ENCODE data around the gene GXYLT2. TPM values are rescaled to one million over a fixed set of nuclear protein-coding genes. Genes with fewer than 3 reads are reported as not detected.

The GXYLT2 gene, protein sequence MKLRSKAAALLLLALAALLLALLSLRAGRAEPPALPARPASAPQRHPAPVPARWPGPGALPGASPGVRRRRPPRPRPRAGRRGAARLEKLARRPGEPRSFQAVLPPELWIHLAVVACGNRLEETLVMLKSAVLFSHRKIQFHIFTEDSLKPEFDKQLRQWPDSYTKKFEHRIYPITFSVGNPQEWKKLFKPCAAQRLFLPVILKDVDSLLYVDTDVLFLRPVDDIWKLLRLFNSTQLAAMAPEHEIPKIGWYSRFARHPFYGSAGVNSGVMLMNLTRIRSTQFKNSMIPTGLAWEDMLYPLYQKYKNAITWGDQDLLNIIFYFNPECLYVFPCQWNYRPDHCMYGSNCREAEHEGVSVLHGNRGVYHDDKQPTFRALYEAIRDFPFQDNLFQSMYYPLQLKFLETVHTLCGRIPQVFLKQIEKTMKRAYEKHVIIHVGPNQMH
- total RNA-seq, result 0.27 TPM

GRCh38 chr3:72887705-72888545 is at the start of gene GXYLT2:
TSS of gene GXYLT2 (plus strand) at chr3:72888046. CDS start at chr3:72888234, 188 bp downstream.
- DNase-seq (ENCODE audit: low read depth in 2 of 3, low spot score in 2 of 3), result peak in 2 of 3 donors; percentile 48 to 59

GRCh38 chr3:72839057-72839456 is 48.8 kb upstream of the GXYLT2 start:
- no peak for DNase-seq (ENCODE audit: low read depth in 2 of 3, low spot score in 2 of 3)

- DNase-seq (ENCODE audit: low read depth in 2 of 3, low spot score in 2 of 3), result no peak
Measured at GRCh38 chr3:72844436-72844993, 43.3 kb upstream of the GXYLT2 start.

DNA sequence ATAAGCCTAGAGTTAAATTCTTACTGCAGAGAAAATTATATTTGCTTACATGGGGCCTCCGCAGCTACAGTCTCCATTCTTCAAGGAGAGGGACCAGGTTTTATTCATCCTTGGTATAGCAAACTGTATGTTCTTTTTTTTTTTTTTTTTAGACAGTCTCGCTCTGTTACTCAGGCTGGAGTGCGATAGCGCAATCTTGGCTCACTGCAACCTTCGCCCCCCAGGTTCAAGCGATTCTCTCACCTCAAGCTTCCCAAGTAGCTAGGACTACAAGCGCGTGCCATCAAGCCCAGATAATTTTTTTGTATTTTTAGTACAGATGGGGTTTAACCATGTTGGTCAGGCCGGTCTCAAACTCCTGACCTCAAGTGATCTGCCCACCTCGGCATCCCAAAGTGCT is 41.7 kb upstream of the GXYLT2 start:
- DNase-seq (ENCODE audit: low read depth in 2 of 3, low spot score in 2 of 3), result no peak

DNA sequence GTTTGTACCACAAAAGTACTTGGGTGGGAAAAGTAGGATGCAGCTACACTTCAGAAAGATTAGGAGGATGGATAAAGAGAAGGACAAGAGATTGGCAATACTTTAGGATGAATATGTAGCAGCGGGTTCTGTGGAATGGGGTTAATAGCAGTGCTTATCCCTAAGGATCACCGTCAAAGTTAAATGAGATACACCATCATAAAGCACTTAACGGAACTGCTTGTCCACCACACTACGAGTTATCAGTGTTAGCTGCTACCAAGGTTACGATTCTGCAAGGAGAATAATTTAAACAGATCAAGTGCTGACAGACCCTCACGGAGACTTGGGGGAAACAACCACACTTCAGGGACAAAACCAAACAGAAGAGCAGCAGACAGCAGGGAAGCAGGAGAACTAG is 40.6 kb upstream of the GXYLT2 start:
- peak in 1 of 3 donors; percentile 6 for DNase-seq (ENCODE audit: low read depth in 2 of 3, low spot score in 2 of 3)

GRCh38 chr3:72847751-72848702 is 39.8 kb upstream of the GXYLT2 start, which contains the start of gene SHQ1:
TSS of gene SHQ1 (minus strand) at chr3:72848445. CDS start at chr3:72848340, 105 bp downstream.
- DNase-seq (ENCODE audit: low read depth in 2 of 3, low spot score in 2 of 3), result peak; percentile 87 to 96 (median 94)

GRCh38 chr3:72848703-72849081 is 39.2 kb upstream of the GXYLT2 start:
- peak in 2 of 3 donors; percentile 67 to 74 for DNase-seq (ENCODE audit: low read depth in 2 of 3, low spot score in 2 of 3)

DNA sequence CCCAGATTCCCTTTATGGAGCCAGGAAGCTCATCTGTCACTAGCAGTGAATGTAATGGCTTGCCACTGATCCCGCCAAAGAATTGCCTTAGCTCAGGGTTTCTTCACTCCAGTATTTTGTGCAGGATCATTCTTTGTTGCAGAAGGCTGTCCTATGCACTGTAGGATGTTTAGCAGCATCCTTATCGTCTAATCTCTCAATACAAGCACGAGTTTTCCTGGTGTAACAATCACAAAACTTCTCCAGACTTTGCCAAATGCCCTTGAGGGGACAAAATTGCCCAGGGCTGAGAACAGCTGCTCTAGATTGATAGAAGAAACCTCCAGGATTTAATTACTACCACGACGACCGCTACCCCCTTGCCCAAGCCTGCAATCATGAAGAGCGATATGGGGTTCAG is 32.8 kb upstream of the GXYLT2 start:
- no peak for DNase-seq (ENCODE audit: low read depth in 2 of 3, low spot score in 2 of 3)

GRCh38 chr3:72860053-72860452 is 27.8 kb upstream of the GXYLT2 start:
- DNase-seq (ENCODE audit: low read depth in 2 of 3, low spot score in 2 of 3), result no peak

GRCh38 chr3:72860846-72861245 is 27.0 kb upstream of the GXYLT2 start:
- no peak for DNase-seq (ENCODE audit: low read depth in 2 of 3, low spot score in 2 of 3)

DNA sequence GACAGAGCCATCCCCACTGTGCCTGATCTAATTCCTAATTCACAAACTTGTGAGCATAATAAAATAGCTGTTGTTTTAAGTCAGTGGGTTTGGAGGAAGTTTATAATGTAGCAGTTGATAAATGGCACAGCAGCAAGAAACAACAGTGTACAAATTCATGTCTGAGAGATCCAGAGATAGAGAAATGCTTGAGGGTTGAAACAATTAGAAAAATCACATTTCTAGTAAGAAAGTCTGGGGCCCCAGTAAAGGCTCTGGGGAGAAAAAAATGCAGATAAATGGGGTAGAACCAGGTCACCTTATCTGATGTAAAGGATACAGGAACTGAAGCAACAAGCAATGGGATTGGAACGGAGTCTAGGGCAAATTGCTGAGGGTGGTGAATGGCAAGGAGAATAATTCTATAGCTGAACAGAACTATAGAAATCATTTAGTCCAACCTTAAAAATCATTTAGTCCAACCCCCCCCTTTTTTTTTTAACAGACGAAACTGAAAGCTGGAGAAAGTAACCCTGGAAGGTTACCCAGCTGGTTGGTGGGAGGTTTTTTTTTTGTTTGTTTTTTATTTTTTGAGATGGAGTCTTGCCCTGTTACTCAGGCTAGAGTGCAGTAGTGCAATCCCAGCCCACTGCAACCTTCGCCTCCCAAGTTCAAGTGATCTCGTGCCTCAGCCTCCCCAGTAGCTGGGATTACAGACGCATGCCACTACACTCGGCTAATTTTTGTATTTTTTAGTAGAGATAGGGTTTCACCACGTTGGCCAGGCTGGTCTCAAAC is 25.3 kb upstream of the GXYLT2 start:
- DNase-seq (ENCODE audit: low read depth in 2 of 3, low spot score in 2 of 3), result no peak

GRCh38 chr3:72872183-72872582 is 15.7 kb upstream of the GXYLT2 start:
- no peak for DNase-seq (ENCODE audit: low read depth in 2 of 3, low spot score in 2 of 3)

DNA sequence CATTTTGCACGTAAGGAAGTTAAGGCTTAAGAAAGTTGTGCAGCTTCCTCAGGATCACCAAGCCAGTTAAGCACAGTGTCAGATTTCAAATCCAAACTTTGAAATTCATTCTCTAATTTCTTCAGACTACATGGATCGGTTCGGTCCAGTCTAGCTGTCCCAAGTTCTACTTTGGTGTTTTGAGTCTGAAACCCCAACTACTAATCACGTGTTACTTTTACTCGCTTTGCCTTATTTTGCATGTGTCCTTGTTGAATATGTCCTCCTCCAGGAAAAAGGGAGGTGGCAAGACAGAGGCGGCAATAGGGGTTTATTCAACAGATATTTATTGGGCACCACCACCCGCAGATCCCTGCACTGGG is 522 bp upstream of the GXYLT2 start:
- no peak for DNase-seq (ENCODE audit: low read depth in 2 of 3, low spot score in 2 of 3)

DNA sequence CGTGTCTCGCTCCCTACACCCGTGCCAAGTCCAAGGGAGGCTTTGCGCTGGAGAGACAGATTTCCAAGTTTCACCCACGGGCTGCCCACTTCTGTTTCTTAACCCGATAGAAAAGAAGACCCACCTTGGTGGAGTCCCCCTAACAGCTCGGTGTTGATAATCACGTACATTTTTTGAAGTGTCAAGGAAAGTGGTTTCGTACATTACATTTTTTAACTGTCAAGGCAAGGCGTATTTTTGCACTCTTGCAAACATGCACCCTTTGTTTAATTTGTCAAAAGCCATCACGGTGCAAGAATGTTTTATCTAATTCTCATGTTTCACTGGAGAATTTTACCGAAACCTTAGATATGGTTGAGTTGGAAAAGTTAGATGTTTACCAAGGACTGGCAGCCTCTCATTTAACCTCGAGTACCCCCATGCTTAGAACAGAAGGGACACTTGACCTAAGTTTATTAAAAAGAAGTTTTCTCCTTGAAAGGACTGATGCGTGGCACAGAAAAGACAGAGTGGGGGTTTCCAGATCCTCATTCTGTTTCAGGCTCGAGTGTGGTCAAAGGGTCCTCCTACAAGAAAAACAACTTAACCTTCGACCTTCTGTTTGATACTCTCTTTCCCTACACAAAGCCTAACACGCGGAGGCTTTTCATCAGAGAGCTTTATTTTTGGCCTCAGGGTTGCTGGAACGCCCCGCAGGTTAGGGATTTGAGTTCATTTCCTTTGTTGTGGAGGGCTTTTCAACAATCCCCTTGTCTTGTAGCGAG is 882 bp downstream of the GXYLT2 start:
- DNase-seq (ENCODE audit: low read depth in 2 of 3, low spot score in 2 of 3), result peak in 1 of 3 donors; percentile 27

DNA sequence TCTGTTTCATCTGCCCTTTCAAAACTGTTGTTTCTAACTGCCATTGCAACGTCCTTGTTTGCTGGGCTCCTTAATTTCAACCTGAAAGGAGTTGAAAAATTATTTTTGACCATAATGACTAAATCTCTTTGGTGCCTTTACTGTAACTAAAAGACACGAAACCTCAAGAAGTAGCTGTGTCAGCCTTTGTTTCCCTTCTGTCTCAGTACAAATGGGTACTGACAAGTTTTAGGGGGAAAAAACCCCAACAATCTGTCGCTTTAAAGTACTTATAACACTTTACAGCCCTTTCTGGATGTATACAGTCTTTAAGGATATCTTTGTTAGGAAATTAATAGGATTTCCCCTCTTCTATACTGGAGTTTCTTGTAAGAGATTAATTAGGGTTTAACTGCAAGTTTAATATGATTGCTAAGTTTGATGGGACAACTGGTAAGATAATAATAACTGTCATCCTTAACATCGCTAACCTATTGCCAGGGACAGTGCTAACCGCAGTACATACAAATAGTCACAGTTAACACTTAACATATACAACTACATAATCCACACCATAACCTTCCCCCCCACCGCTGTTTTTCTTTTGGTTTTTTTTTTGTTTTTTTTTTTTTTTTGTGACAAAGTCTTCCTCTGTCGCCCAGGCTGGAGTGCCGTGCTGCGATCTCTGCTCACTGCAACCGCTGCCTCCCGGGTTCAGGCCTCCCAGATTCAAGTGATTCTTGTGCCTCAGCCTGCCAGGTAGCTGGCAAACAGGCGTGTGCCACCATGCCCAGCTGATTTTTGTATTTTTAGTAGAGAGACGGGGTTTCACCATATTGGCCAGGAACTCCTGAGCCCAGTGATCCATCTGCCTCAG is 1.7 kb downstream of the GXYLT2 start:
- no peak for DNase-seq (ENCODE audit: low read depth in 2 of 3, low spot score in 2 of 3)

DNA sequence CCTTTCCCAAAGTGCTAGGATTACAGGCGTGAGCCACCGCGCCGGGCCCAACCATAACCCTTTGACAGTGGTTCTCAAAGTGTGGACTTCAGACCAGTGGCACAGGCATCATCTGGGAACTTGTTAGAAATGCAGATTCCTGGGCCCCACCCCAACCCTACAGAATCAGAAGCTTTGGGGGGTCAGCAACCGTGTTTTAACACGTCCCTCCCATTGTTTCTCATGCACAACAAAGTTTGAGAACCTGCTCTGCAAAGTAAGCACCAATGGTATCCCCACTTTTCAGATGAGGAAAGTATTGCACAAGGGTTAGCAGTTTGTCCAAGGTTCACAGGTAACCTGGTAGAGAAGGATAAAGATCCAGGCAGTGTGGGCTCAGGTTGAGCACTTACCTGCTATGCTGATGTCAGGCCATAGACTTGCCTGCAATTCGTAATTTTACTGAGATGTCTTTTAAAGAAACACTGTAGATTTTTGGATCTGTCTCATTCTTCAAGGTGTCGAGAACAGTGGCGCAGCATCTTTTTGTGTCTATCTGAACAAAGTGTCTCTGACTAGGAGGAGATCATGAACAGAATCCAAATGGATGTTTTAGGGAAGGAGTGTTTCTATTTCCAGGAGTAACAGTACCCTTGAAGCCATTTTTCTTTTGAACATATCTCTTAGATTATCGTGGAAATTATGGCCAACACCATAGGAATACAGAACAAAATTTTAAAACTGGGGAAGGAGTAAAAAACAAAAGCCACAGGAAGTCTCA is 2.5 kb downstream of the GXYLT2 start:
- DNase-seq (ENCODE audit: low read depth in 2 of 3, low spot score in 2 of 3), result no peak
